Breast epithelium (tissue), 4 donors: Measurements from ENCODE around the gene LAMB4. TPM values are rescaled to one million over a fixed set of nuclear protein-coding genes. Genes with fewer than 3 reads are reported as not detected.

Experiments
- DNase-seq, 2 donors: peaks; one replicate each; pipeline ENCODE4 v3.0.0-alpha.2; 2019; ENCODE audit warnings: low spot score in 2 of 2
- H3K27ac ChIP-seq, 2 donors: fragments of 200-600 bp; sonication (generic) in 1 of 2; one replicate each; pipeline ENCODE4 v1.5.1; 2016 to 2019; ENCODE audit warnings: mild to moderate bottlenecking in 1 of 2
- H3K27me3 ChIP-seq, 2 donors: fragments of 200-600 bp; sonication (generic) in 1 of 2; one replicate each; pipeline versions ENCODE4 v1.5.1 to v1.6.0; 2017 to 2019; ENCODE audit warnings: control low read depth in 1 of 2, mild to moderate bottlenecking in 1 of 2
- H3K36me3 ChIP-seq: fragments of 200-600 bp; one replicate; pipeline ENCODE4 v1.5.1; 2019
- H3K4me1 ChIP-seq, 2 donors: fragments of 200-600 bp; sonication (generic); one replicate each; pipeline ENCODE4 v1.5.1; 2016 to 2019; ENCODE audit warnings: control low read depth in 1 of 2
- H3K4me3 ChIP-seq, 3 donors: fragments of 200-600 bp; sonication (generic); 1 replicate in 2 of 3; 2 replicates in 1 of 3; pipeline ENCODE4 v1.5.1; 2016 to 2019; ENCODE audit warnings: mild to moderate bottlenecking in 3 of 3, moderate library complexity in 2 of 3
- H3K9me3 ChIP-seq, 2 donors: fragments of 200-600 bp; sonication (generic) in 1 of 2; one replicate each; pipeline ENCODE4 v1.5.1; 2016 to 2019; ENCODE audit warnings: control low read depth in 1 of 2
- CTCF ChIP-seq, 3 donors: fragments of 450-650 bp; IDR thresholded peaks; one replicate each; pipeline ENCODE4 v1.5.1; 2016 to 2017; ENCODE audit warnings: antibody characterized with exemption in 3 of 3, mild to moderate bottlenecking in 3 of 3, moderate library complexity in 3 of 3
- POLR2A ChIP-seq: fragments of 450-650 bp; IDR thresholded peaks from one replicate; pipeline ENCODE4 v1.6.1; 2016; ENCODE audit warnings: antibody characterized with exemption, mild to moderate bottlenecking, moderate library complexity
- POLR2AphosphoS5 ChIP-seq, 3 donors: sonication (generic); formaldehyde crosslinking; IDR thresholded peaks; one replicate each; pipeline ENCODE4 v1.6.1; 2017; ENCODE audit warnings: antibody characterized with exemption in 3 of 3
- intact Hi-C: fragments of 100-400 bp; cut with DNase I; formaldehyde crosslinking; loops from one replicate; pipeline ENCODE4 v1.15.1; 2023; ENCODE audit warnings: low total_unique reads
- total RNA-seq, 3 donors: library from RNA; depleted of rRNA; stranded (reverse); fragments of >200 nt; gene quantifications; one replicate each; pipeline ENCODE4 v1.1.0, GENCODE V29; 2016

LAMB4 gene
- total RNA-seq, 3 donors from 2014 or later: 0.29 to 0.98 (median 0.48) TPM

- TF ChIP-seq POLR2A (no peak), POLR2AphosphoS5 (IDR thresholded peaks at IDR 0.05) (no peak), CTCF (IDR thresholded peaks at IDR 0.05) (no peak)
- H3K27ac ChIP-seq: no peak overlapping the region
- intact Hi-C loops: no loop called here
- H3K9me3 ChIP-seq: no peaks in the 10 kb centered on the region
- no peak for DNase-seq
- no peak overlapping the region for H3K4me3 ChIP-seq
- H3K36me3 ChIP-seq: no peaks in the 10 kb centered on the region
- no peaks in the 10 kb centered on the region for H3K27me3 ChIP-seq
- H3K4me1 ChIP-seq: no peaks in the 10 kb centered on the region
Observed at GRCh38 chr7:108112683-108113082, 17.5 kb downstream of the LAMB4 start.

GRCh38 chr7:108109221-108109908, 20.8 kb downstream of the LAMB4 start:
- TF ChIP-seq POLR2AphosphoS5 (IDR thresholded peaks at IDR 0.05) (no peak), CTCF (IDR thresholded peaks at IDR 0.05) (no peak), POLR2A (no peak)
- intact Hi-C loops: no loop called here
- no peaks in the 10 kb centered on the region for H3K4me1 ChIP-seq

DNA sequence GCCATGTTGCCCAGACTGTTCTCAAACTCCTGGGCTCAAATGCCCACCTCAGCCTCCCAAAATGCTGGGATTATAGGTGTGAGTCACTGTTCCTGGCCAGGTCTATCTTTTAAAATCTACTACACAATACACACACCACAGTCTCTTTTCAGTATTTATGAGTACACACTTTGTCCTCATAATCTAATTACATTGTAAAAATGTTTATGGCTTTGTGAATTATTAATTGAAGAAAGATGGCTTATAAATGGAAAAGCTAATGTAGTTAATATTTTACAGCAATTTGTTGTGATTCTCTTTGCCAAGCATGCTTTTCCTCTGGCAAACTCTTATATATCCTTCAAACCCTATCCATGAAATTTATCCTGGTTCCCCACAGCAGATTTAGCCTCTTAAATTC, 22.0 kb downstream of the LAMB4 start:
- Histone ChIP-seq H3K9me3 (no peaks in the 10 kb centered on the region), H3K27ac (no peak overlapping the region), H3K4me1 (no peaks in the 10 kb centered on the region), H3K36me3 (no peaks in the 10 kb centered on the region), H3K27me3 (no peaks in the 10 kb centered on the region), H3K4me3 (no peak overlapping the region)
- DNase-seq: no peak
- intact Hi-C loops: no loop called here
- TF ChIP-seq POLR2A: no peak
- no peak for TF ChIP-seq POLR2AphosphoS5 (IDR thresholded peaks at IDR 0.05)
- TF ChIP-seq CTCF (IDR thresholded peaks at IDR 0.05): no peak

More at GRCh38 chr7:108109221-108109908, 20.8 kb downstream of the LAMB4 start:
- Histone ChIP-seq H3K27ac (no peak overlapping the region), H3K9me3 (no peaks in the 10 kb centered on the region), H3K27me3 (no peaks in the 10 kb centered on the region), H3K36me3 (no peaks in the 10 kb centered on the region), H3K4me3 (no peak overlapping the region)
- no peak for DNase-seq

- no peaks in the 10 kb centered on the region for H3K9me3 ChIP-seq
- DNase-seq: no peak
- no peak overlapping the region for H3K4me3 ChIP-seq
- H3K27me3 ChIP-seq: no peaks in the 10 kb centered on the region
- peak; percentile 20 to 59 (median 54) for TF ChIP-seq POLR2AphosphoS5 (IDR thresholded peaks at IDR 0.05)
- TF ChIP-seq CTCF (IDR thresholded peaks at IDR 0.05): no peak
- H3K4me1 ChIP-seq: no peaks in the 10 kb centered on the region
- H3K27ac ChIP-seq: no peak overlapping the region
- H3K36me3 ChIP-seq: no peaks in the 10 kb centered on the region
- intact Hi-C loops: no loop called here
Observed at GRCh38 chr7:108104324-108104723, 25.8 kb downstream of the LAMB4 start.

- no peaks in the 10 kb centered on the region for H3K9me3 ChIP-seq
- H3K4me1 ChIP-seq: no peaks in the 10 kb centered on the region
- TF ChIP-seq POLR2A (no peak), CTCF (IDR thresholded peaks at IDR 0.05) (no peak), POLR2AphosphoS5 (IDR thresholded peaks at IDR 0.05) (no peak)
- H3K27ac ChIP-seq: no peak overlapping the region
- H3K27me3 ChIP-seq: no peaks in the 10 kb centered on the region
- intact Hi-C loops: no loop called here
- no peak for DNase-seq
- no peaks in the 10 kb centered on the region for H3K36me3 ChIP-seq
- H3K4me3 ChIP-seq: no peak overlapping the region
Observed at GRCh38 chr7:108103558-108104298, 26.4 kb downstream of the LAMB4 start.
